ENCODE data around the gene PRSS12. TPM values are rescaled to one million over a fixed set of nuclear protein-coding genes. Genes with fewer than 3 reads are reported as not detected.
A peak's percentile ranks its signal among the peaks of the same experiment; 100 is the strongest.
"Not testable (repeated sequence)": the region's sequence is repeated elsewhere in the genome, so short reads cannot be mapped to it uniquely, and the experiment has no call there.

PRSS12 gene
- total RNA-seq, 2 donors from 2014 or later = 0.12 TPM; not detected in 1

DNA sequence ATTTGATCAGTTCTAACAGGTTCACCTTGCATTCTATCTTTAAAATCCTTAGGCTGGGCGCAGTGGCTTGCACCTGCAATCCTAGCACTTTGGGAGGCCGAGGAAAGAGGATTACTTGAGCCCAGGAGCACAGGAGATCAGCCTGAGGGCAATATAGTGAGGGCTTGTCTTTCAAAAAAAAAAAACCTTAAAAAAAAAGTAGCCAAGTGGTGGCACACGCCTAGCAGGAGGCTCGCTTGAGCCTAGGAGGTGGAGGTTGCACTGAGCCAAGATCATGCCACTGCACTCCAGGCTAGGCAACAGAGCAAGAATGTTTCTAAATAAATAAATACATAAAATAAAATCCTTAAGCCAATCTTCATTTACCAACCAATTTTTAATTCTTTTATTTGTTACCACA, 75.6 kb downstream of the PRSS12 start:
- H3K27ac ChIP-seq = no peak overlapping the region
- H3K27me3 ChIP-seq = no peaks in the 10 kb centered on the region
- no peaks in the 10 kb centered on the region for H3K36me3 ChIP-seq
- no peak overlapping the region for H3K4me3 ChIP-seq
- no peak for TF ChIP-seq CTCF (IDR thresholded peaks at IDR 0.05)
- H3K9me3 ChIP-seq = no peaks in the 10 kb centered on the region
- H3K4me1 ChIP-seq = peaks cover 0 to 29% of the 10 kb centered on the region in 2 donors
- no peak for DNase-seq (ENCODE audit: low spot score)

DNA sequence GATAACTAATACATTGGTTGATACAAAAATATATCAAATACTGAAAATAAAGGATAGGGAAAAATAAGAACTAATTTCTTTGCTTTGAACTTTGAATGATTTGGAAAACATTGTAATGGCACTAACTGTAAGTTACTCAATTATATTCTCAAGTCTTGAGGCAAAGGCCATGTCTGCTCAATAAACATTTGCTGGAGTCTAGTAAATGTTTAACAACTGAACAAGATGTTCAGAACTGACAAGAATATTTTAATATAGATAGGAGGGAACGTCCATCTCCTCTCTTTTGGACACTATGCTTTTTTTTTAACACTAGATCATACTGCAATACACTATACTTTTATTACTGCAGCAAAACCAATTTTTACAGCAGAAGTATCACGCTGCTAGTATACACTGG, 76.2 kb downstream of the PRSS12 start:
- H3K9me3 ChIP-seq = no peaks in the 10 kb centered on the region
- no peak for TF ChIP-seq CTCF (IDR thresholded peaks at IDR 0.05)
- no peak overlapping the region for H3K27ac ChIP-seq
- no peaks in the 10 kb centered on the region for H3K27me3 ChIP-seq
- no peaks in the 10 kb centered on the region for H3K36me3 ChIP-seq
- H3K4me3 ChIP-seq = no peak overlapping the region
- DNase-seq (ENCODE audit: low spot score) = no peak
- H3K4me1 ChIP-seq = peaks cover 0 to 24% of the 10 kb centered on the region in 2 donors

DNA sequence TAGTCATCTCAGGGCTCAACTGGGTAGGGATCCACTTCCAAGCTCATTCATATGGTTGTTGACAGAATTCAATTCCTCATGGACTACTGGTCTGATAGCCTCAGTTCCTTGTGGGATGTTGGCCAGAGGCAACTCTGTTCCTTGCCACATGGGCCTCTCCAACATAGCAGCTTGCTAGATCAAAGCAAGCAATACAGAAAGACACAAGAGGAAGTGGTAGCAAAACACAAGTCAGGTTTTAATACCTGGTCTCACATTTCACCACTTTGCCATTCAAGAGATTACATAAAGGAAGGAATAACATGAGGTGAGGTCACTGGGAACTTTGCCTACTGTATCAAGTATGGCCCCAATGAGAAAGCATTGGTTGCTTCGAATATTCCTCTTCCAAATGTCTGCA, 79.2 kb downstream of the PRSS12 start:
- Histone ChIP-seq H3K9me3 (no peaks in the 10 kb centered on the region), H3K4me3 (no peak overlapping the region), H3K27ac (no peak overlapping the region), H3K4me1 (no peaks in the 10 kb centered on the region), H3K27me3 (no peaks in the 10 kb centered on the region), H3K36me3 (no peaks in the 10 kb centered on the region)
- DNase-seq (ENCODE audit: low spot score) = no peak
- TF ChIP-seq CTCF (IDR thresholded peaks at IDR 0.05) = no peak

DNA sequence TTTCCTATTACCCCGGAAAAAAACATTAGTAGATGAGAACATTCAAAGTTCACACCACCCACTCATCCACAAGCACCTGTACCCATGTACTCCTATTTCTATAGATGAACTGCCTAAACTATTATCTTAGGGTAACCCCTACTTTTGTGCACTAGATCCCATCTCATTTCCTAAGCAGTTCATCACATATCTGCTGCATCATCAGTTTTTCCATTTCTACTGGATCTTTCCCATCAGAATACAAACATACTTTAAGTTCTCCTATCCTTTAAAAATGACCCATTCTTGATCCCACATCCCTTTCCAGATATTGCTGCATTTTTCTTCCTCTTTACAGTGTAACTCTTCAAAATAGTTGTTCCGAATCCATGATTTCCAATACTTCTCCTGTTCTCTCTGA, 81.0 kb downstream of the PRSS12 start:
- TF ChIP-seq CTCF (IDR thresholded peaks at IDR 0.05) = no peak
- Histone ChIP-seq H3K27me3 (no peaks in the 10 kb centered on the region), H3K4me1 (no peaks in the 10 kb centered on the region), H3K27ac (no peak overlapping the region), H3K4me3 (no peak overlapping the region), H3K9me3 (no peaks in the 10 kb centered on the region), H3K36me3 (no peaks in the 10 kb centered on the region)
- no peak for DNase-seq (ENCODE audit: low spot score)

DNA sequence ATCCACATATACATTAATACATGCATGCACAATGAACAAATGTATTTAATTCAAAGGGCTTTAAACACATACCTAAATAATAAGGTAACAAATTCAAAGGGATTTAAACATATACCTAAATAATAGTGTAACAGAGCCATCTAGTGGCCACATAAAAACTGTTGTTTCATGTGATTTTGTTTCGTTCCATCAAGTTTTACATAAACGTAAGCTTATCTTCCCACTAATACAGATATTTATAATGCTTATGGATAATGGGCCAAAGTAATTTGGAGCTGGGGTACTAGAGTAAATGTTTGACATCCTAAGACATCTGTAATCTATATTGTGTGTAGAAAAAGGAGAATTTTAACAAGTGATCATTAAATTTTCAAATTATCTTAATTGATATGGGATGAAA, 82.3 kb downstream of the PRSS12 start:
- H3K4me3 ChIP-seq = no peak overlapping the region
- DNase-seq (ENCODE audit: low spot score) = no peak
- H3K4me1 ChIP-seq = no peaks in the 10 kb centered on the region
- no peak overlapping the region for H3K27ac ChIP-seq
- H3K27me3 ChIP-seq = no peaks in the 10 kb centered on the region
- TF ChIP-seq CTCF (IDR thresholded peaks at IDR 0.05) = peak in 1 of 2 donors; percentile 70
- no peaks in the 10 kb centered on the region for H3K36me3 ChIP-seq
- H3K9me3 ChIP-seq = no peaks in the 10 kb centered on the region

GRCh38 chr4:118268780-118269179, 84.0 kb downstream of the PRSS12 start:
- Histone ChIP-seq H3K27ac (no peak overlapping the region), H3K4me1 (peaks cover 0 to 3% of the 10 kb centered on the region in 2 donors), H3K4me3 (no peak overlapping the region), H3K27me3 (no peaks in the 10 kb centered on the region), H3K9me3 (no peaks in the 10 kb centered on the region), H3K36me3 (no peaks in the 10 kb centered on the region)
- no peak for TF ChIP-seq CTCF (IDR thresholded peaks at IDR 0.05)
- no peak for DNase-seq (ENCODE audit: low spot score)

DNA sequence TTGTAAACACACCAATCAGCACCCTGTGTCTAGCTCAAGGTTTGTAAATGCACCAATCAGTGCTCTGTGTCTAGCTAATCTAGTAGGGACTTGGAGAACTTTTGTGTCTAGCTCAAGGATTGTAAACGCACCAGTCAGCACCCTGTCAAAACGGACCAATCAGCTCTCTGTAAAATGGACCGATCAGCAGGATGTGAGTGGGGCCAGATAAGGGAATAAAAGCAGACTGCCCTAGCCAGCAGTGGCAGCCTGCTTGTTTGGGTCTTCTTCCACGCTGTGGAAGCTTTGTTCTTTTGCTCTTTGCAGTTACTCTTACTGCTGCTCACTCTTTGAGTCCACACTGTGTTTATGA, 86.7 kb downstream of the PRSS12 start:
- not testable (repeated sequence) for DNase-seq (ENCODE audit: low spot score); H3K27ac ChIP-seq; H3K9me3 ChIP-seq; H3K4me3 ChIP-seq; H3K27me3 ChIP-seq; H3K36me3 ChIP-seq; H3K4me1 ChIP-seq
